Measurements from ENCODE around the gene CCM2.
A peak's percentile ranks its signal among the peaks of the same experiment; 100 is the strongest.
"Not testable (repeated sequence)": the region's sequence is repeated elsewhere in the genome, so short reads cannot be mapped to it uniquely, and the experiment has no call there.

CCM2 gene

DNA sequence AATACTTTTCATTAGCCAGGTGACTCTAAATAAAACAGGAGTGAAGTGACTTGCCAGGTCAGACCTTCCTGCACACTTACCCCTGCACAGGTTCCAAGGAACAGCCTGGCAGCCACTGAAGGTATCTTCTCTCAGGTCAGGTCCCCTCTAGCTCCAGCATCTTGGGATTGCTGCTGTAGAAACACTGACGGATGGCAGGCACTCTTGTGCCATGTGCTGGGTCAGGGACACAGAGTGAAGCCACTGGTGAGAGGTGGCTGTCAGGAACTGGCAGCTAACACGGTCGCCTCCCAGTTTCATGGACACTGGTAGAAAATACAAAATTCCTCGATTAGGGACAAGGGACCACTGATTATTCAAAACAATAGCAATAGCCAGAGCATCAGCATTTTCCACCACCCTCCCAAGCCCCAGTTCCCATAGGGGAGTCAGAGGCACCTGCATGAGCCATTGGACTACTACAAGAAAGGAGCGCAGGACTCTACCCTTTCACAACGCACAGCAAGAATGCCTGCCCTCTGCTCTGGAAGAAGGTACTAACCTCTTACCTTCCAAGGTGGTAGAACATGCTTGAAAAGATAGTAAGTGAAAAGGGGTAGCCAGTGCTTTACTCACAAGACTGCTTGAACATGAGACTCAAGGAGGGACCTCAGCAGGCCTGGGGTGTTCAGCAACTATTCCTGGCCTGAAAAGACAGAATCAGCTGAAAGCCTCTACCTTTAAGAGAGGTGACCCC lies 16.1 kb upstream of the CCM2 start:
- no peak for DNase-seq

DNA sequence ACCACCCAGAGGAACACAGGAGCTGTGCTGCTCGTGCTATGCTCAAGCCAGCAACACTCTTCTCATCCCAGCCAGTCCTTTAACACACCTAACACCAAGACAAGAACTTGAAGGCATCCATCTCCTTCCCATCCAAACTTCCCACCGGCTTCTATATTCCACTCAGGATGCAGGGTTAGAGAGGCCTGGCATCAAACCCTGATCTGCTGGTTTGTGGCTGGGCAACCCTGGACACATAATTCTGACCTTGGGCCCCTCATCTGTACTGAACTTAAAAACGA lies 15.6 kb upstream of the CCM2 start:
- DNase-seq = no peak

DNA sequence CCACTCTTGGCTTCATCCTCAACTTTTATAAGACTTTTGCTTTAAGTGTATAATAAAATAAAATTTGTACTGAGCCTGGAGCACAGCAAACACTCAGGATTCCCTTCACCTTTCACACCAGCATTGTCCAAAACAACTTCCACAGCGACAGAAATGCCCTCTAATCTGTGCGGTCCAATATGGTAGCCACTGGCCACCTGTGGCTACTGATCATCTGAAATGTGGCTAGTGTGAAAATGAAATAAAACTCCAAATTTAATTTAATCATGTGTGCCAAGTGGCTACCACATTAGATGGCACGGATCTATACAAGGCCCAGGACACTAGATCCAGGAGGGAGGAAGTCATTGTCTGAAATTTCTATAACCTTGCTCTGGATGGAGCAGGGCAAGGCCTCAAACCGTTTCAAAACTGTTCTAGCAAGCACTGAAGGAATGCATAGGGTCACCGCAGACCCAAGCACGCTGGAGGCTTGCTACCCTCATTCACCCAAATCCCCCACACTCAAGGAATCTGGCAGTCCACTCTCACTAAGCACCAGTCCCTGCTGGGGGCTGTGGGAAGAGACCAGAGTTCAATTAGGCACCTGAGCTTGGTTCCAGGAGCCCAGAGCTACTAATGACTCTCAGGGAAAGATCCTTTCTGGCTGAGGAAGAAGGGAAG lies 14.8 kb upstream of the CCM2 start:
- no peak for DNase-seq

DNA sequence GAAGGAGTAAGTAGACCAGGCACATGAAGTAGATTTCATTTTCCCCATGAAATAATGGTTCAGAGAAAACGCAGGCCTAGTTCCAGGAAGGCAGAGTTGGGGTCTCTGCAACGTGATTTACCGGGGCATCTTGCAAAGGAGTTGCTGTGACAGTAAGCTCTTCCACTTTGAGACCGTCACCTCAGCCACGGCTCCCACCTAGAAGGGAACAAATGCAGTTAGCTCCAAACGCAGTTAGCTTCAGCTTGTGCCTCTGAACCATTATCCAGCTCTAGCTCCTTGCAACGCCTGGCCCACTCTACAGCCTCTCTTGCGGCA lies 14.1 kb upstream of the CCM2 start:
- DNase-seq = no peak

DNA sequence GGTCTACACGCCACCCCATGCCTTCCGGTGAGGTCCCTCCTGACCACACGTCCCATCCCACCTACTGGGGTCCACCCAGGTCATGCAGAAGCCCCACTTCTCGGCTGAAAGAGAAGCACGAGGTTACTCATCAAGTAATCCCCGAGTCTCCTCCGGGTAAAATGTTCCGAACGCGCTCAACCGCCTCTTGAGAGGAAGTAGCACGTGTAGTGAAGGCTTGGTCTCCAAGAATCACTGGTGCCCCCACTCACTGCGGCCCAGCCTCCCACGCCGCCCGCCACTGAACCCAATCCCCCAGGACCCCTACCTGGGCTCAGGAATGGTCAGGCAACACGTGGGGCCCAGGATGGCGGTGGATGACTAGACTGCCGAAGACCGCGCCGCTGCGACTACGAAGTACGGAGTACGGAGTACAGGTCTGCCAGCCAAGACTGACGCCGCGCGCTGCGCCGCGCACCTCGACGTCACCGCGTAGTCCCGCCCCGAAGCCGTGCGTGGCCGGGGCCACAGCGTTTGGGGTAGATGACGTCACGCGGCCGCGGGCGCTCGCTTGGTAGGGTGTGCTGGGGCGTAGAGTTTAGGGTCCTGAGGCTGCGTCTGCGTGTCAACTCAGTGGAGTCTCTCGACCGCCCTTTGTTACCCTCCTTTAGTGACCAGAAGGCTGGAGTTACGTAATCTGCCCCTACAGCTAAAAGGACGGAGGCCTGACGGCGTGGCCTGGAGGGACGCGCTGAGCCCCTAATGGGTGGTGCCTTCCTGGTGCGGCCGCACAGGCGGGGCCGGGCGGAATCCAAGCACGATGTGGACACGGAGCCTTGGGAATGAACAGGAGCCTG lies 13.6 kb upstream of the CCM2 start:
- peak; percentile 88 for DNase-seq

DNA sequence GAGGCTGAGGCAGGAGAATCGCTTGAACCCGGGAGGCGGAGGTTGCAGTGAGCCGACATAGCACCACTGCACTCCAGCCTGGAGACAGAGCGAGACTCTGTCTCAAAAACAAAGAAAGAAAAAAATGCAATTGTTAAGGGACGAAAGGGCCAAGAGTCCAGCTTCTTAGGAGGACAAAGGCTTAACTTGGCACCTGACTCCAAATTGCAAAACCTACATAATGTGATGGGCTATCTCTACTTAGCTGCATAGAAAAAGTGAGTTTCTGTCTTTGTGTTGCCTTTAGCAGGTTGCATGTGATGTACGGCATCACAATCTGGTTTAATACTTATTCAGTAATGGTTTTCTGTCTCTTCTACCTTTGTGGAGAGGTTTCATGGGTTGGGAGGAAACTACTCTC lies 12.5 kb upstream of the CCM2 start:
- no peak for DNase-seq

DNA sequence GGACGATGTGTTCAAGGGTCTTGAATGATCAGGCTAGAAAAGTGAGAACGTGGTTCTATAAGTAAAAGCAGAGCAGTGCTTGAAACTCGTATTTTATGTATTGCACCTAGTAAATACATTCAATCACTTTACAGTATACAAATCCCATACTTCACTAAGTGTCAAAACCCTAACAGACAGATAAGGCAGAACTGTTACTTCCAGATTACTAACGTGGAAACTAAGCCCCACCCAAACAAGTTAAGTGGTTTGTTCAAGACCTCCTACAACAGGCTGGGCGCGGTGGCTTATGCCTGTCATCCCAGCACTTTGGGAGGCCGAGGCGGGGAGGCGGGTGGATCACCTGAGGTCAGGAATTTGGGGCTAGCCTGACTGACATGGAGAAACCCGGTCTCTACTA lies 12.0 kb upstream of the CCM2 start:
- DNase-seq = no peak

DNA sequence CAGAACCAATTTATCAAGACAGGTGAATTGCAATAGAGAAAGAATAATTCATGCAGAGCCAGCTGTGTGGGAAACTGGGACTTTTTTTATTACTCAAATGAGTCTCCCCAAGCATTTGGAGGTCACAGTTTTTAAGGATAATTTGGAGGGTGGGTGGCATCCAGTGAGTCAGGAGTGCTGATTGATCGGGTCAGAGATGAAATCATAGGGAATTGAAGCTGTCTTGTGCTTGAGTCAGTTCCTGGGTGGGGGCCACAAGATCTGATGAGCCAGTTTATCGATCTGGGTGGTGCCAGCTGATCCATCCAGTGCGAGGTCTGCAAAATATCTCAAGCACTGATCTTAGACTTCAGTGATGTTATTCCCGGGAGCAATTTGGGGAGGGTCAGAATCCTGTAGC lies 11.3 kb upstream of the CCM2 start:
- no peak for DNase-seq

DNA sequence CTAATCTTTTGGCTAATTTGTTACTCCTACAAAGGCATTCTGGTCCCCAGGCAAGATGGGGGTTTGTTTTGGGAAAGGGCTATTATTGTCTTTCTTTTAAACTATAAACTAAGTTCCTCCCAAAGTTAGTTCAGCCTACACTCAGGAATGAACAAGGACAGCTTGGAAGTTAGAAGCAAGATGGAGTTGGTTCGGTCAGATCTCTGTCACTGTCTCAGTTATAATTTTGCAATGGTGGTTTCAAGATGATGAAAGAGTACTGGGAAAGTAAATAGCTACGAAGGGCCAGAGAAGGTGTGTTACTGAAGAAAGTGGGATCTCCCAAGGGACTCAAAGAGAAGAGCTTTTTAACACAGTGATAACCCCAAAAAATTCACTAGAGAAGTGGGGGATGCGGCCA lies 10.9 kb upstream of the CCM2 start:
- DNase-seq = no peak

DNA sequence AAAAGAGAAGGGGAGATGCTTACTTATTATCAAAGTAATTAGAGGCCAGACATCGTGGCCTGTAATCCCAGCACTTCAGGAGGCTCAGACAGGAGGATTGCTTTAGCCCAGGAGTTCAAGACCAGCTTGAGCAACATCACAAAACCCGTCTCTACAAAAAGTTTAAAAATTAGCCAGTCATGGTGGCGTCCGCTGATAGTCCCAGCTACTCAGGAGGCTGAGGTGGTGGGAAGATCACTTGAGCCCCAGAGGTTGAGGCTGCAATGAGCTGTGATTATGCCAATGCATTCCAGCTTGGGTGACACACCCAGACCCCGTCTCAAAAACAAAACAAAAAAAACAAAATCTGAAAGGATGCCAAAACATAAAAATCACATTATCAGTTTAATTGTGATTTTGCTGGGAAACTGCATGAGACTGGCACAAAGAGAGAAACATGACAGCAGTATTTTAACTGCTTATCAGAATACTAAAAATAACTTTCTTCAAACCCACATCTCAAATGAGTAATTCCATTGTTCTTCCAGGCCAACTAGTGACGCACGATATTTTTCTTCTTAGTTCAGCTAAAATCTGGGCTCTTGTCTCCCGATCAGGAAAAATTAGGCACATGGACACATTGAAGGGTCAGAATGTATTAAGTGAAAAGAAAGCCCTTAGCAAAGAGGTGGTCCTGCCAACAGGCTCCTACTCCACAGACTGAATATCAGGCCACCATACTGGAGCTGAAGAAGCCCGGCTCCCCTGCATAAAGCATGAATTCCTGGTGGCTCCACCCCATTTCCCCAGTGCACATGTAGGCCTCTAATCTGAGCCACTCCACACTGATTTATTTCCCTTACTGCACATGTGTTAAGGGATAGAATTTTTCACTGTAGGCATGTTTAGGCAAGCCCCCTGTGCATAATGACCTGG lies 9.6 kb upstream of the CCM2 start:
- no peak for DNase-seq

DNA sequence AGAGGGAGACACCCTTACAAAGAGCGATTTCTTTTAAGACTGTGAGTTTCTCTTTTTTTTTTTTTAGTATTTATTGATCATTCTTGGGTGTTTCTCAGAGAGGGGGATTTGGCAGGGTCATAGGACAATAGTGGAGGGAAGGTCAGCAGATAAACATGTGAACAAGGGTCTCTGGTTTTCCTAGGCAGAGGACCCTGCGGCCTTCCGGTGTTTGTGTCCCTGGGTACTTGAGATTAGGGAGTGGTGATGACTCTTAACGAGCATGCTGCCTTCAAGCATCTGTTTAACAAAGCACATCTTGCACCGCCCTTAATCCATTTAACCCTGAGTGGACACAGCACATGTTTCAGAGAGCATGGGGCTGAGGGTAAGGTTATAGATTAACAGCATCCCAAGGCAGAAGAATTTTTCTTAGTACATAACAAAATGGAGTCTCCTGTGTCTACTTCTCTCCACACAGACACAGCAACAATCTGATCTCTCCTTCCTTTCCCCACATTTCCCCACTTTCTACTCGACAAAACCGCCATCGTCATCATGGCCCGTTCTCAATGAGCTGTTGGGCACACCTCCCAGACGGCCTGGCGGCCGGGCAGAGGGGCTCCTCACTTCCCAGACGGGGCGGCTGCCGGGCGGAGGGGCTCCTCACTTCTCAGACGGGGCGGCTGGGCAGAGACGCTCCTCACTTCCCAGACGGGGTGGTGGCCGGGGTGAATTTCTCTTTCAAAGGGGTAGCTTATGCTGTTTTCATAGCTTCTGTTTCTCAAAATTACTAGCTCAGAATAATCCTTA lies 7.8 kb upstream of the CCM2 start:
- not testable (repeated sequence) for DNase-seq

DNA sequence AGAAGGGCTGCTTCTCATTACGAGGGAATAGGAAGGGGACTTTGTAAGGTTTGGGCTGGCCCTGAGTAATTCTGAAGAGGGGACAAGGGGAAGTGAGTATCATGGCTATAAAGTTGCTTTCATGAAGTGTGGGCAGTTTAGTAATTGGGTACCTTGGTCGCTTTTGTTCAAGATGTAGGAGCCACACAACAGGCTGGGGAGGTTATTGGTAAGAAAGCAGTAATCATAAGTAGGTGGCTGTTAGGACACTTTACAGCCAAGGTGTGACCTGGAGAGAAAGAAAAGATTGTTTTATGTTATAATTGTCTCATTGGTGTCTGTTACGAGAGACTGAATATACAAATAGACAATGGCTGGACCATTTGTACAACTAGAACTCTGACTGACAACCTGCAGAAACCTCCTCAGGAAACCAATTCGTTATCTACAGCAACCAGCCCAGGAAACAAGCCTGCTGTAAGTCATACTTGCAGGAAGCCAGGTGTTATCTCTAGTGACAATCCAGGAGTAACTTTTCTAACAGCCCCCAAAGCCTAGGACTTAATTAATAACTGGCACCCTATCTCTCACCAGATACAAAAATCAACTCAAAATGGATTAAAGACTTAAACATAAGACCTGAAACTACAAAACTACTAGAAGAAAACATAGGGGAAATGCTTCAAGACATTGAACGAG lies 5.0 kb upstream of the CCM2 start:
- DNase-seq = no peak

DNA sequence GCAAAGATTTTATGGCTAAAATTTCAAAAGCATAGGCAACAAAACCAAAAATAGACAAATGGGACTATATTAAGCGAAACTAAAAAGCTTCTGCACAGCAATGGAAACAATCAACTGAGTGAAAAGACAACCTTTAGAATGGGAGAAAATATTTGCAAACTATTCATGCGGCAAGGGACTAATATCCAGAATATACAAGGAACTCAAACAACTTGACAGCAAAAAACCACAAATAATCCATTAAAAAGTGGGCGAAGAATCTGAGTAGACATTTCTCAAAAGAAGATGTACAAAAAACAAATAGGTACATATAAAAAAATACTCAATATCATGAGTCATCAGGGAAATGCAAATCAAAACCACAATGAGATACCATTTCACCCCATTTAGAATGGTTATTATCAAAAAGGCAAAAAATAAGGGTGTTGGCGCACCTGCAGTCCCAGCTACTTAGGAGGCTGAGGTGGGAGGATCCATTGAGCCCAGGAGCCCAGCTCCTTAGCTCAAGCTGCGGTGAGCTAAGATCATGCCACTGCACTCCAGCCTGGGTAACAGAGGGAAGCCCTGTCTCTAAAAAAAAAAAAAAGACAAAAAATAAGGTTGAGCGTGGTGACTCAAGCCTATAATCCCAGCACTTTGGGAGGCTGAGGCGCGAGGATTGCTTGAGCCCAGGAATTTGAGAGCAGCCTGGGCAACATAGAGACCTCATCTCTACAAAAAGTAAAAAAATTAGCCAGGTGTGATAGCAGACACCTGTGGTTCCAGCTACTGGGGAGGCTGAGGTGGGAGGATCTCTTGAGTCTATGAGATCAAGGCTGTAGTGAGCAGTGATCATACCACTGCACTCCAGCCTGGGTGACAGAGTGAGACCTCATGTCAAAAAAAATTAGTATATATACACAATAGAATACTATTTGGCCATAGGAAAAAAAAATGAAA lies 4.2 kb upstream of the CCM2 start:
- DNase-seq = no peak

DNA sequence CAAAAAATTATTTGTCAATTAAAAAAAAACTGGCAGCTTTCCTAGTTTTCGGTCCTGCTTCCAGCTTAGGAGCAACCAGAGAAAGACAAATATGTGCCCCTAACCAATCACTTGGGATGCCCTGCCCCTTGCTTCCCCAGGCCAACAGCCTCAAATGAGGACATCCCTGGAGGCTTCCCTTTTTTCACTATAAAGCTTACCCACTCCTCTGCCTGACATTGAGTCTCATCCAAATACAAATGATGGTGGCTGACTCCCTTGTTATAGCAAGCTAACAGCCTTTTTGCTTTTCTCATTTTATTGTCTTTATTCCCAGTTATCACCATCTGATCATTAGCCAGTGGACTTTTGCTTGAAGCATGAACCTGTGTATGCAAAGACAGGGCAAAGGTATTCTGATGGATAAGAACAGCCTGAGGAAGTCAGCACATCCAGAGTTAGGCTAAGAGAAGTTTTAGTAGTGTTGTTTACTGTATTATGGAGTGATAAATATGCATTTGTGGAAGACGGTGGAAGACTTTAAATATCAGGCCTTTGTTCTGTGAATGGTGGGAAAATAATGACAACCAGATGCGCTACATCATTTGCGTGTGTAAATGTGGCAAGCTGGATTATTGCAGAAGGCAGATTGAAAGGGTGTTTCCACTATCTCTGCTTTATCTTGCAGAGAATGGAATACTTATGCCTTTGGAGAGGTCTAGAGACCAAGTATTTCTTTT lies 1.7 kb upstream of the CCM2 start:
- no peak for DNase-seq

DNA sequence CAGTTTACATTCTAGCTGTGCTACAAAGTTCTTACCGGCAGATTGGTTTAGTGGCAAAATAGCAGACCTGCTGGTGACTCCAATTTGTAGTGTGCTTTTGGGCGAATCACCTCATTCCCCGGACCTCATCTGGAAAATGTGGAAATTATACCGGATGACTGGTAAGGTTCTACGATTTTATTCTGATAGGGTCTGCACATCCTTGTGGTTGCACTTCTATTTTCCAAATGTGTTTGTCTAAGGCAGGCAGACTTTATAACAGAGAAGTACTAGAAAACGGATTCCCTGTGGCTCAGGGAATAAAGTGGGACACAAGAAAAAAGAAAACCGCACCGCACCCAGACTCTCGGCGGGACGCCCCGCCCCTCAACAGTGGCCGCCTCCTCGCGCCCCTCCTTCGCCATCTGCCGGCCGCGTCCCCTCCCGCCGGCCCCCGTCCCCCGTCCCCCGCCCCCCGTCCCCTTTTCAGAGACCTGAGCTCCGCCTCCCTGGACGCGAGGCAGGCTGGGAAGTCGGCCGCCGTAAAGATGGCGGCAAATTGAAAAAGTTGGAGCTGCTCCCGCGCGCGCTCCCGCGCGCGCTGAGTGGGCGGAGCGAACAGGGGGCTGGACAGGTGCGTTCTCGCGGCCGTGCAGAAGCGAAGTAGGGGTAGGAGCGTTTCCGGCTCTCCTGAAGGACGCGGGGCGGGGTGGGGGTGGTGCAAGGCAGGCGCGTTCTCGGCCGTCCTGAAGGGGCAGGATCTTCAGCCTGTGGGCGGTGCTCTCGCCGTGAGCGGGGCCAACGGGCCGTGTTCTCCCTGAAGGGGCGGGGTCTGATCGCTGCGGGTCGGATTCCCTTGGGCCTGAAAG lies 532 bp upstream of the CCM2 start:
- peak; percentile 98 for DNase-seq

DNA sequence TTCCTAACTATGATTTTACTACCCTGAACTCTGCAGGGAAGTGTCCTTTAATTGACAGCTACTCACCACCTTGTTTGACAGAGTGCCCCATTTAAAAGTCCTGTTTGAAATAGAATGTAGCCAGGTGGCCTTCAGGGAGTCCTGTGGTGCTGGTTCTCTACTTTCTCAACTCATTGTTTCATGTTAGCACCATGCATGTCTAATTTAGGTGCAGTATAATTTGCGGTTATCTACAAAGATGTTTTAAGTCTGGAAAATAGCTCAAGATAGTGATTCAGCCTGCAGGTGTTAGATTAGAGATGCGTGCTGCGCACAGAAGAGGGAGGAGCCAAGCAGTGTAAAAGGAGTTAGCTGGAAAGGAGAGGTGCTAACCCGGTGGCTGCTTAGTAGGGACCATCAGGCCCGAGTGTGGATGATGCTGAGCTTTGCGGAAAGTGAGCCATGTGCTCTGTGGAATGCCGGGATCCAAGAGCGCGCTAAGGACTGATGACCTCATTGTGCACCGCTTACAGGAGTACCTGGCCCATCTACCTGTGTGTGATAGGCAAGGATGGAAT lies 1.2 kb downstream of the CCM2 start:
- no peak for DNase-seq

DNA sequence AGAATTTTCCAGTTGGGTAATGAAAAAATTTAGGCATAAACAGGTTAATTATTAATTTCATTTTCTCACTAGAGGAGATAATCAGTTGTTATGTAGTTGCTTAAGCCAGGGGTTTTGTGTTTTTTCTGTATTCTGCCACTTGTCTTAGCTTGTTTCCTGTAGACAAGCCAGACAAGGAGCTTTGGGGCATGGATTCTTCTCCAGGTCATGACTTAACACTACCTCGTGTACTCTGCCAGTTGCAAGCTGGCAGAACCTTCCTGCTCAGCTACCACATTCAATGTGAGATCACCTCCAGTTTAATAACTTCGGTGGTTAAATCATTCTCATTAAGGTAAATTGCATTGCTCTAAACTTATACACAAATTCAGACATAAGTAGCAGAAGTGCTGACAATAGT lies 1.8 kb downstream of the CCM2 start:
- no peak for DNase-seq

DNA sequence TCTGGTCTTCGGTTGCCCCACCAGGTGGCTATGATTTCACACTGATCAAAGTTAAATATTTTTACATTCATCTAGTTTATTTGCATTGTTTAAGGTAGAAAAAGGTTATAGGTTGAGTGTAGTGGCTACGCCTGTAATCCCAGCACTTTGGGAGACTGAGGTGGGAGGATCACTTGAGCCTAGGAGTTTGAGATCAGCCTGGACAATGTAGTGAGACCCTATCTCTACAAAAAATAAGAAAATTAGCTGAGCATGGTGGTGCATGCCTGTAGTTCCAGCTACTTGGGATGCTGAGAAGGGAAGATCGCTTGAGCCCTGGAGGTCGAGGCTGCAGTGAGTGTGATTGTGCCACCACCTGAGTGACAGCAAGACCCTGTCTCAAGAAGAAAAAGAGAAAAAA lies 3.8 kb downstream of the CCM2 start:
- no peak for DNase-seq

DNA sequence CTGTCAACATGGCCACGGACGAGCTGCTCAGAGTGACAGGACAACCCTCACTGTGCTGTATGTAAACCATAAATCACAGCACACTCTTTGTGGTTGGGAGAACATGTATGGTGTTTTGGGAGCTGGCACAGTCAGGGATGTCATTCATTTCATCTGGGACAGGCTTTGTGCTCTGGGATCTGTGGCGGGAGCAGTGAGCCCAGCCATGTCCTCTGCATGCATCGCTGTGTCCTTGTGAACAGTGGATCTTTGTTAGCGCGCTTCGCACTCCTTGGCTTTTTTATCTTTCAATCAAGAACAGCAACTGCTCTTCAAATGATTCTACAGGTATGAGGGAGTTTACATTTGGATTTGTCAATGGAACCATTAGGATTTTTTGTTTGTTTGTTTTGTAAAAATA lies 7.1 kb downstream of the CCM2 start:
- no peak for DNase-seq

All from GOT3 (cell line).